NCI-H2171 (cell line): ENCODE measurements around the gene ARID5B.

Experiments used
- DNase-seq: peaks from one replicate; lab custom pipeline; 2025; lab: John Stamatoyannopoulos, UW

ARID5B gene

DNA sequence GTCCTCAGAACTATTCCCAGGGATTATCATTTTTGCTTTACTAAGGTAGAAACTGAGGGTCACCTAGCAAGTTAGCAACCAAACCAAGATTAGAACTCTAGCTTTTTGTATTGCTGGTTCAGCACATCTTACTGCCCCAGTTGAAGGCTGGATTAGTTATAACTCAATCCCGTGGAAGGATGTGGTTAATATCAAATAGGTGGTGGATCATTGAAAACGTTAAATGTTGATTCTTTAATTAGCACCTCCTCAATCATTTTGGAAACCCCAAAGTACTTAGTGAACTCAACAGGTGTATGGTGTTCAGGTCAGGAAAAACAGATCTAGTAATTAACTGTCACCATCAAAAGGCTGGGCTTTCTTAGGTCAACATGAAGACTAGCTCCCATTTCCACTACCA is 152.4 kb downstream of the ARID5B start:
- DNase-seq = no peak

DNA sequence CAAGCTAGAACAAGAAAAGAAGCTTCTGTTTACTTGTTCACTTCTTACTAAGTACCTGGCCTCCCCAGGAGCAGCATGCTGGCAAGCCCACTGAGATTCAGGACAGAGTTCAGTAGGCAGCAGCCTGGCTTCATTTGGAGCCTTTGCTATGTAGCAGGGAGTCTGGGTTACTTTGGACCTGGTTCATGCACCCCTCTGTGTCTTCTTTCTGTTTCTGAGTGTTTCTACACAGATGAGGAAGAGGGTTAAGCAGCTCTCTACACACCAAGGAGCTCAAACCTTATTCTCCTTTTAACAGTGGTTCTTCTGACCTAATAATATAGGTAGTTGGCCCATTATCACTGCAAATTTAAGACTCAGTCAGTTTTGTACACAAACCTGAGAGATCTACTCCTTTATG is 152.9 kb downstream of the ARID5B start:
- no peak for DNase-seq

DNA sequence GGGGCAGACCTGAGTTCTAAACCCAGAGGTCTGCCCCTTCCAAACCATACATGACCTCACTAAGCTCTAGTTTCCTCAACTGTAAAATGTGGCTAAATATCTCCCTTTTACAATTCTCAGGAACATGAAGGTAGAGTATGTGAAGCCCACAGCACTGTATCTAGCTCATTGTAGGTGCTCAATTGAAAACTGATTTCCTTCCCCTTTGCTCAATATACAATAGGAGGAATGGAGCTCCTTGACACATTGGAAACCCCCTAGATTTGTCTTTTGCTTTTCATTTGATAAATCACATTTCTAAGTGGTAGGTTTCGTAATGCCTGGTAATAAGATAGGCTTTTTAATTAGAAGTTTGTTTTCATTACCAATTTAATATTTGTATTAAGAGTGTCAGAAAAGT is 153.3 kb downstream of the ARID5B start:
- no peak for DNase-seq

DNA sequence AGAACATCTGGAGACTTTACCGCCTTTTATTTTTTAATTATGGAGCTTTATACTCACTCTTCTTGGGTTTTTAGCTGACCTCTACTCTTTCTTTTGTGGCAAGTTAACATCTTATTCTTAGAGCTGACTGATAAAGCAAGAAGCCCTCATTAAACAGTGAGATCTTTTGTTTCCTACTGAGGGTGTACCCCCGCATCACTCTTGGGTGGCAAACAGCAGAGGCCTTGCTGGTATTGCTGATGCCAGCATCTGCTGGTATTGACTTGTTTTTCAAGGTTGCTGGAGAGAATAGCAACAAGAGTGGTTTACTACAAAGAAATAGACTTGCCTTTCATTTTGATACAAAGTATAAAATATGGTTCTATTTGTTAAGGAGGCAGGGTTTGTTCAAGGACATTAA is 154.7 kb downstream of the ARID5B start:
- no peak for DNase-seq

DNA sequence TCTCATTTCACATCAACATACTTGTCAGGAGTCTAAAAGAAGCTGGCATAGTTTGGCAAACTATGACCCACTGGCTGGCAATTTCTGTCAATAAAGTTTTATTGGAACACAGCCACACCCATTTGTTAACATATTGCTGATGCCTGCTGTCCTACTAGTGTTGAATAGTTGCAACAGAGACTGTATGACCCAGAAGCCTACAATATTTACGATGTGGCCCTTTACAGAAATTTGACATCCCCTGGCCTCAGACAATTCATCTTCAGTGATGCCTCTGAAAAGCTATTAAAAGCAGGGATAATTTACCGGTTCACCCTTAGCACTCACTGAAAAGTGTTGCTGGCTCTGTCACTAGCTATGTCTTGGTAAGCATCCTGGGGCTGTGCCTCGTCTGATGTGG is 155.2 kb downstream of the ARID5B start:
- no peak for DNase-seq

DNA sequence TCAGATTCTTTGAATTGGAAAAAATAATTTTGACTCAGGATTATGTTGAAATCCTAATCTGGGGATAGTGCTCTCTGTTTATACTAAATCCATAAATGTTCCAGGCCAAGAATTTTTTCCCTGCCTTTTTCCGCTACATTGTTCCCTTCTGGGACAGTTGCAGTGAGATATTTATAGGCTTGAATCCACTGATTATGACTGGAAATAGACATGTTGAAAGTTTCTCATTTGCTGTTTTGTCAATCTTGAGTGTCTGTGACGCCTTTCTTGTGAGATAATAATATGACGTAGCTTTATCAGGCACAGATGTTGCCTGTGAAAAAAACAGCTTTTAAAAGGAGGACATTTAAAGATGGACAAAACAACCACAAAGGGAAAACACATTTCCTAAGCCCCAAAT is 155.9 kb downstream of the ARID5B start:
- no peak for DNase-seq

DNA sequence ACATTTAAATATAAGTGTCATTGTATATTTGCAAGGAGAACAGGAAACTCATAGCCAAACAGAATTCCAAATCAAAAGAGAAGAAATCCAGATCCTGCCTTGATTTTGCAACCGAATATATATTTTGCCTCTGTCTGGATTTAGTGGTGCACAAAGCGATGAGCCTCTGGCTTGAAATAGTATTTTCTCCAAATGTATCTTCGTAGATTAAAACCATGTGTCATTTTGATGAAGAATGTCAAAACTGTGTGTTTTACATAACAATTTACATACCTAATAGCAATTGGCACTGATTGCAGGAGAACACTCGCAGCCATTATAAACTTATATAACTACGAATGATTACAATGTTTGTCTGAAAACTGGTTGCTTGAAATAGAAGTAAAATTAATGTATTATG is 156.4 kb downstream of the ARID5B start:
- no peak for DNase-seq

DNA sequence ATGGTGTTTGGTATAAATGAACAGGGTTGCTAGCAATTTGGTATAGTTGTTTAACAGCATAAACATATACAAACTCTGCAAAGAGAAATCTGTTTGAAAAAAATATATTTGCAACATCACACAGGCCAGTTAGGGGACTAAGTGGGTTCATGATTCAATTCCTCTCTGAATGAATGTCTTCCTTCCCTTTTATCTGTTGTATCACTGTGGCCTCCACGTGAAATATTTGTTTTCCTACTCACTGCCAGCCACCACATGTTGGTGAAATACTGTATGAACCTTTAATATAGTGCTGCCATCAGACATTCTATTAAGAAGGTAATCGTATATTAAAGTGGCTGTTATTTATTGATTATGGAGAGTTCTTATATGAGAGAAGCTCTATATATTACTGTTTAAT is 157.0 kb downstream of the ARID5B start:
- DNase-seq = no peak

DNA sequence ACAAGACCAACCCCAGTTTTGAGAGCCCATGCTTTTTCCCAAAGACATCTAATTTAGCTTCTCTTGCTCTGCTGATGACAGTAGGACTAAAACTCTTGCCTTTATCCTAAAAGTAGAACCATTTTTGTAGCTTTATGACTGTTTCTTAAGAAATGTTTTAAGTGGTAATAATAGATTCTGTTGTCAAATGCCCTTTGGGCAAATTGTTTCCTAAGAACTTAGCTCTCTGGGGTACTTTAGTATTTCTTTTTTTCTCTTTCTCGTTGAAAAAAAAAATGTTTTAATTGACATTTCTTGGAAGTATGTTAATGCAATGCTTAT is 157.4 kb downstream of the ARID5B start:
- DNase-seq = no peak

DNA sequence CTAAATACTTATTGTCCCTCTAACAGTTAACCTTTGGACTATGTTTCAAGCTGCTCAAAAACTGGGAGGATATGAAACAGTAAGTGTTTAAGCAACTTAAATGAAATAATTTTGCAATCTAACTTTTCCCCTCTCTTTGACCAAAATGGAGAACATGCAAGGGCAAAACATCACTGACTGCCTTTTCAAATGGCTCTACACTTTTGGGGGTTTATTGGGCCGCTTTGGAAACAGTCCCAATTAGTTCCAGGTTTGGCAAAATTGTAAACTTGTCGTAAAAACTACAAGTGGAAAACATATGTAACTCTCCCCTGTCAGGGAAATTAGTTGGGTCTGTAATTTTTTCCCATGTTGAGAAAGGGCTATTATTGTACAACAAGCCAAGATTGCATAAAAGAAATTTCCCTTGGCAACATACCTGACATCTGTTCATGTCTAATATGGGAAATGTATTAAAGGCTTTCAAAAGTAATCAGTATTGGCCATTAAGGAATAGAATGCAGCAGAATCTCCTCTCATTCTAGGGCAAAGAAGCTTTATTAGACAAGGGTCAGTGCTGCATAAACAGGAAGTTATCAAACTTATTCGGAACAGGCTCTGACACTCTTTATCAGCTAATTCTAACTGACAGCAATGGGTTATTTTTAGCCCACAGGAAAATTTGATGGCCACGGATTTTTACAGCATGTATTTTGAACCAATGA is 157.9 kb downstream of the ARID5B start:
- no peak for DNase-seq

DNA sequence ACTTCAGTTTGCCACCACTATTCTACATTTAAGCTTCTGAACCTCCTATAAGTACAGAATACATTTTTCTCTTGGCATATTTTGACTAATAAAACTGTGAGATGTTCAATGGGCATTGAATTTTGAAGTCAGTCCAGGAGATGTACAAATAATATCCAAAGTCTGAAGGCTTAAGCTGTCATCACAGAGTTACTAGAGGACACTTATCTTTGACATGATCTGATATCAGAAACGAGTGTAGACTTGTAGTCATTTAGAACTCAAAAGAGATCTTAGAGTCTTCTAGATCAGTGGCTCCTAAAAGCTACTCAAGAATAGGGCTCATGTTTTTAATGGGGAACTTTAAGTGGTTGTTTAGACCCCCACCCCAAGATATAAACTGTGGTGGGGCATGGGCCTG is 160.5 kb downstream of the ARID5B start:
- no peak for DNase-seq

DNA sequence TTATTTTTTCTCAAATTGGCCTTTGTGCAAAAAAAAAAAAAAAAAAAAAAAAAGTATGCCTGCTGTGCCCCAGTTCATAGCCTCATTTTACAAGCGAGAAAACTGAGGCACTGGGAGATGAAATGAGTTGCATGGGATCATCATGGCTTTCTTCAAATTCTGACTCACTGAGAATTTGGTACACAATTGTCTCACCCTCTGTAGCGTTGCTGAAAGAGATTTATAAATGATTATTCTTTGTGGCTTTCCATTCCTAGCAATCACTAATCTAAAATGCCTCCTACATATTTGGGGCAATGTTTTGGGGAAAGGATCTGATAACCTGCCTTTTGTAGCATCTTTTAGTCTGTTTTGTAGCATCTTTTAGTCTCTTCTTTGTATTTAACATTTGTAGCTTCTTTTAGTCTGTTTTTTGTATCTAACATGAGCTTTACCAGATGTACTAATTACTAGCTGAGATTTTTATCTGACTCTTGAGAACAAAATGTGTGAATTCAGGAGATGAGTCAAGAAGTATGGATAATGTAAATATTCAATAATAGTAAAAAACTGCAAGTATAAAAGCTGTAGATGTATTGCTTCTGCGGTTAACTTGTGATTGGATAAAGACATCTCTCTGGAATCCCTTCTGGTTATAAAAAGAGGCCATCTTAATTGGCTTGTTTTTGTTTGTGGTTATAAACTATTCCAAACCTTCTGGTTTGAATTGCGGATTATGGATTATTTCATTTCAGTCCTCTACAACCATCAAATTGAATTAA is 161.4 kb downstream of the ARID5B start:
- DNase-seq = no peak

DNA sequence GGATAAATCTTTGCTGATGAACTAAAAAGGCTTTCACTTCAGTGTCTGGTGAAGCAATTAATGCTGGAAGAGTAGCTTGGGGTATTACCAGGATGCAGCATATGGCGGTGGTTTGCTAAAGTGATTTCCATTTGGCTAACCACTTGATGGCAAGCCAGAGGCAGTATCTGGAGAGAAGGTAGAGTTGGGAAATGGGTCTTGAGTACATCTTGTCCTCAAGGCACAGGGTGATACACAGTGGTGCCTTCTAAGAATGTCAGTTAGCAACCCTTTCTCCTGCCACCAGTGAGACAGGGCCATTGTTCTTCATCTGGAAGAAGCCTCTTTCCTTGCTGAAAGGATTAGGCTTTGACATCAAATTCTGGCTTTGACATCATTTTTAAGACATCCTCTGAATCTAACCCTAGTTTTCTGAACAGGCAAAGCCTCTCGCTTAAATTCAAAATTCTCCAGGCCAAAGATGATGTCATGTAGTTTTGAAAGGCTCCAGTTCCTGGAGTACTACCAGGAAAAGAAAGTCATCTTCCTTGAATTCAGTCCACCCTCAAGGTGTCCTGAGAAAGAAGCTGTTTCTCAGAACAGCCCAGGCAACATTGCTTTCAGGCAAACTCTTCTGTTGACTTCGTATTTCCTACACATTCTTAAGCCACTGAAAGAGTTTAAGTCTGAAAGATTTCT is 162.4 kb downstream of the ARID5B start:
- no peak for DNase-seq

DNA sequence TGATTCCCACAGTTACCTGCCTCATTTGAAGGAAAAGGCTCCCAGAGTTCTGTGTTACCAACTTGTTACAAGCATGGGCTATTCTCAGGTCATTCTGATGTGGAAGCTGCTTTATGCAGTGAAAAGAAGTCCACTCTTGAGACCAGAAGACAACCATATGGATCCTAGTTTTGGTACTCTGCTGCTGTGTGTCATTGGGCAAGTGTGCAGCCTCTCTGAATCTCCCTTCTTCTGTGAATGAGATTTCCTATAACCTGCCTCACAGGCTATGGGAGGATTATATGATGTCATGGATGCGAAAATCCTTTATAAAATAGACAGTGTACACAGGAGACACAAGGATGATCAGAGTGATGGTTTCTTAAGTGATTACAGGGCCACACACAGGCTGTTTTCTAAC is 166.1 kb downstream of the ARID5B start:
- no peak for DNase-seq

DNA sequence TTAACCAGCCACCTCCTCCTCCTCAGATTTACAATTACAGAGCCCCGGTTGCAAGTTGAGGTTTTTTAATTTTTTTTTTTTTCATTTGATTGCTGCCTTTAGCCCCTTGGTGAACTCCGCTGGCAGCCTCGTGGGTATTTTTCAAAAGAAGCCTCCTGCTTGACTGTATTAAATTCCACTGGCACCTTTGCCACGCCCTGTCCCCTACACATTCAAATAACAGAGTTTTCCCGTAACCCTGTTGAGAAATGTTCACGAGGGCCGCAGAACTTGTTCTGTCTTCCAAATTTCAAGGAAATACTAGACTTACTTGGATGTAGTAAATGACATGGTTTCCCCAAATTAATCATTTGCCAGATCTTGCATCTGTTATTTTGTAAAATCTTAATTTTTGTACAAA is 167.0 kb downstream of the ARID5B start:
- no peak for DNase-seq

DNA sequence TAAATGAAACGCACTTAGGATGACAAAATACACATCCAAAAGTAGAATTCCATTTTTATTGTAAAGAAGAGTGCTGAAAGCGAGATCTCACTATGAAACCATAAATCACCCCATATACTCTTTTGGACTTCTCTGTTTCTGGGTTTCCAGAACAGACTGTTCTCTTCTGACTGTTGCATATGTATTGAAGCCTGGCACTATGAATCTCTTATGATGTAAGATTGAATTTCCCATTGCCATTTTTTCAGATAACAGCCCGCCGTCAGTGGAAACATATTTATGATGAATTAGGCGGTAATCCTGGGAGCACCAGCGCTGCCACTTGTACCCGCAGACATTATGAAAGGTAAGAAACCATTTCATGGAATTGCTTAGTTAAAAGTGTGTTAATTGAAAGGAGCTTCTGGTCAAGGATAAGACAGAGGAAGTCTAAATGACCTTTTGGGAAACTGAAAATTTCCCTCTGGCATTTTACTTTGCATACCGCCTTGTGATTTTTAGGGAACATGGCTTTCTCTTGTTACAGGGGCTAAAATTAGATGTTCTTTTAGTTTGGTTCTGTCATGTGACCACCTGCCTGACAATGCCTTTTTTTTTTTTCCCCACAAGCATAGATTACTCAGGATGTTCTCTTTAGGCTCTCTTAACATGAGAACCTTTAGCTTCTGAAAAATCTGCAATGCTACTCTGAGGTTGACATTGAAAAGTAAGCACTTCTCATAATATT is 168.1 kb downstream of the ARID5B start:
- no peak for DNase-seq

DNA sequence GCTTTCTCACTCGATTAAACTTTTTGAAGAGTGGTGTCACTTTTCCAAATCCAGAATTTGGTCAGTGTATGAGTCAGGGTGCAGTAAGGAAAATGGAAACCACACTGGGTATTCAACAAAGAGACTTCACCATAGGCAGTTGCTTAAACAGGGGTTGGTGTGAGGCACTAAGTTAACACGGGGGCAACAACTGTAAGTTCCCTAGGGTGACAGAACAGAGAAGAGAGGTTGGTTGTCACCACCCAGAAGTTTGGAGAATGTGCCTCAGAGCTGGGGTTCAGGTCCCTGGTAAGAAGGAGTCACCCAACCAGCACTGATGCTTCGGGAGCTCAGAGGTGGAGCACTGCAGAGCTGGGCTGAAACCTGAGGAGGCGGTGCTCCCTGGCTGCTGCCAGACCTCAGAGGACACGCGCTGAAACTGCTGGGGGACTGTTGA is 170.4 kb downstream of the ARID5B start:
- no peak for DNase-seq

DNA sequence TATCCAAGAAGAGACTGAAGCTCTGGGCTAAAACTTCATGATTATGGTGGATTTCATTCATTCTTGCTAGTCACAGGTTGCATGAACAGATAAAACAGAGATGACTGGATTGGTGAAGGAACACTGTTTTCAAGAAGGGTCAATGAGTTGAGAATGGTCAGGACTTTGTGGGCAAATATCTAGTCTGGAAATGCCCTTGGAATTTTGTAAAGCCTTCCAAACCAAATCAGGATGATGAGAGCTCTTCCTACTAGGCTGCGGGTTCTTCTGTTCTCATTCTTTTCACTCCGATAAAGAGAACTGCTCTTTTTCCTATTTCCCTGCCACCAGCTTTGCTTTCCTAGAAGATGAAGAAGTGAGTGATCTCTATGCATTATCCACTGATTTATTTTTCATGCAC is 171.4 kb downstream of the ARID5B start:
- DNase-seq = no peak

DNA sequence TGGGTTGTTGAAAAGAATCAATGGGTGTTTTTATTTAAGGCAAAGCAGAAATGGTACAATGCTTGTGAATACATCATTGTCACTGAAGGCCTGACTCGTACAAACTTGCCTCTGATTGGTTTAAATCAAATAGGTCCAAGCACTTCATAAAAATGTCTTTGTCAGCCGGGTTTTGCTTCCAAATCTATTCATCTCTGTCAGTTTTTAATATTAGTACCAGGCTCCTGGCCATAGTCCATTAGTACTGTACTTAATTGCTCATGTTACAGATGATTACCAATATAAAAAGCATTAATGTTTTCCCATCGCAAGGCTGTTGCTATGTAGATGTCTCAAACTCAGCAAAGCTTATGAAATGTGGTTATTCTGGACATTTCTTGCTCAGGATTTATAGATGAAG is 171.9 kb downstream of the ARID5B start:
- no peak for DNase-seq

DNA sequence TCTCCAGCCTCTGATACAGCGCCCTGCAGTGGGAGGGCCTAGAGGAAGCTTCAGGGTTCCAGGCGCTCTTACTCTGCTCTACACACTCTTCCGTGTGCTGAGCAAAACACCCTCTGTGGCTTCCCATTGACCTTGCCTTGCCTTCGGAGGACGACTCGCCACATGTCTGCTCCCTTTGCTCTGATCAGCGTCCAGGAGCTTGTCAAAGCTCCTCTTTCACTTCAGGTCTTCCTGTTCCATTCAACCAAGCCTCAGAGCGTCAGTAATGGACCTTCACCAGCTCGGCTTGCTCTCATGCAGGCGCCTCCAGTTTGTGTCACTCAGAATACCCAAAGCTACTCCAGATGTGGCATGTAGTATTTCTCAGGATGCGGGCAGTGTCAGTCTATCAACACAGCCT is 173.9 kb downstream of the ARID5B start:
- DNase-seq = no peak

DNA sequence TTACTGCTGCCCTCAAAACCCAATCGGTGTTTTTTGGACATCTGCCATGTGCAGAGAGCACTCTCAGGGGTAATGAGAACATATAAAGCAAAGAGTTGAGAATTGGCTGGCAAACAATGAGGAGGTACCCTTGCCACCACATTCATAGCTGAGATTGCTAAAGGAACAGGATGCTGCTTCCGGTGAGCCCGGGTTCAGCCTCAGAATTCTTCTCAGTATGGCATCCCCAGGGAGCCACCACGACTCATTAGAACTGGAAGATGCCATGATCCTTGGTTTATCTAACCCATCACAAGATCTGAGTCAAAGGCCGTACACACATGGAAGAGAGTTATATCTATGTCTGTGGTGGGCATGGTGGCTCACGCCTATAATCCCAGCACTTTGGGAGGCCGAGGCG is 174.4 kb downstream of the ARID5B start:
- no peak for DNase-seq

DNA sequence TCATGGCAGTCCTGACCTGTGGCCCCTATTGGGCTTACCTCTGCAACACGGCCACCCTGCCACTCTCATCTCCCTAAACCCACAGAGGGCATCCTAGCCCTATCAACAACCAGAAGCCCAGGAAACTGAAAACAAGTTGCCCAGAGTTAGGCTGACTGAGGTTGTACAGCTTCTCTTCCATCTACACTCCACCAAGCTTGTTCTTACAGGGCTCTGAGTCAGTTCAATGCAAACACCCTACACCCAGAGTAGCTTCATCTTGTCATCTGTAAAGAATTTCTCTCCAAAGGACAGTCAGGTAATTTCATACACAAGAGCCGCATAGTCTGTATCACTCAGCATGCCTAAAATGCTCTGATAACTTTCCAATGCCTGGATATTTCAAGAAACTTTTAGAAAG is 175.4 kb downstream of the ARID5B start:
- DNase-seq = no peak
